NOMO-1 treated with DMSO at 0.1 percent for 48 hours (cell line): ENCODE data around the gene MSRB2.

ENCODE experiments used
- DNase-seq: peaks from one replicate; lab custom pipeline; 2025; ENCODE audit not compliant: unreplicated experiment; lab: John Stamatoyannopoulos, UW

Gene MSRB2

DNA sequence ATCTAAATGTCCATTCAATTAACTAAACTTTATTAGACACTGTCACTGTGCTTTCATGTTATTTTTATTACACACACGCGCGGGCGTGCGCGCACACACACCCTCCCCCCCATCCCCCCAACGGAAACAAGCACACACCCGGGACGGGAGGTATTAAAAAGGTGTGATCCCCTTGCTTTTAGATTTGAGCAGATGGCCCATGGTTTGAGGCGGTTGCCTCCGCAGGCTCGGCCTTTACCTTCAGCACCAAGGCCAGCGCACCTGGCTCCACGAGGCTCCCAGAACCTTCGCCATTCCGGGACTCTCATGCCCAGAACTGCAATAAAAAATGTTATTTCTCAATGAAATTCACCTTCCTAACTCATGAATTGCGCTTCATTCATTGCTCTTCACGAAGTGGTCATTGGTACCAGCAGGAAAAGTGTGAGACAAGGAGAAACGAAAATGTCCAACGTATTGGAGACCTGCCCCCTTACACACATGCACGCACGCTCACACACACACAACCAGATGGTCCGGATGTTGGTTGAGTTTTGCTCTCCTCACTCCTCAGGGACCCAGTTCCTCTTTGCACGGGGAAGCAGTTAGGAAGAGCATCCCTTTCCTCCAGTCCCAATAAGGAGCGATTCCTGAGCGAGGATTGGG lies 76.0 kb downstream of the MSRB2 start:
- DNase-seq = no peak
